ENCODE measurements around the gene PPM1B. TPM values are rescaled to one million over a fixed set of nuclear protein-coding genes. Genes with fewer than 3 reads are reported as not detected.

PPM1B gene
- total and polyA plus RNA-seq, 2 of the 13 experiments (the other 11 are each of a cell fraction or from before 2014, with no cell fraction given), result 24.4 to 25.0 TPM

DNA sequence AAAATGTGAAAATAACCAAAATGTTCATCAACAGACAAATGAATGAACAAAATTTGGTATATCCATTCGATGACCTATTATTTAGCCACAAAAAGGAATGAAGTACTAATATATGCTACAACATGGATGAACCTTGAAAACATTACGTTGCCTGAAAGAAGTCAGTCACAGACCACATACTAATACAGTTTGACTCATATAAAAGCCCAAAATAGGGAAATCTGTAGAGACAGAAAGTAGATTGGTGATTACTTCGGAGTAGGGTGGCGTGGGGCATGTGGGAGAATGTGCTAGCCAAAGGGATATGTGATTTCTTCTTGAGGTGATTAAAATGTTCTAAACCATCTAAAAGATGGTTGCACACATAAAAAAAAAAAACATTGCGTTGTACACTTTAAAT, 44.2 kb upstream of the PPM1B start (continued):
- TF ChIP-seq SETDB1 (CRISPR knock-in tag; IDR thresholded peaks at IDR 0.05; ENCODE audit: borderline replicate concordance) (no peak), PHF20 (CRISPR knock-in tag; IDR thresholded peaks at IDR 0.05) (no peak), POLR2G (IDR thresholded peaks at IDR 0.05; ENCODE audit: low read depth, low read length) (no peak), ZFYVE20 (CRISPR knock-in tag; IDR thresholded peaks at IDR 0.05; ENCODE audit: borderline replicate concordance, low read depth) (no peak)
- TF ChIP-seq, protein P1, sequence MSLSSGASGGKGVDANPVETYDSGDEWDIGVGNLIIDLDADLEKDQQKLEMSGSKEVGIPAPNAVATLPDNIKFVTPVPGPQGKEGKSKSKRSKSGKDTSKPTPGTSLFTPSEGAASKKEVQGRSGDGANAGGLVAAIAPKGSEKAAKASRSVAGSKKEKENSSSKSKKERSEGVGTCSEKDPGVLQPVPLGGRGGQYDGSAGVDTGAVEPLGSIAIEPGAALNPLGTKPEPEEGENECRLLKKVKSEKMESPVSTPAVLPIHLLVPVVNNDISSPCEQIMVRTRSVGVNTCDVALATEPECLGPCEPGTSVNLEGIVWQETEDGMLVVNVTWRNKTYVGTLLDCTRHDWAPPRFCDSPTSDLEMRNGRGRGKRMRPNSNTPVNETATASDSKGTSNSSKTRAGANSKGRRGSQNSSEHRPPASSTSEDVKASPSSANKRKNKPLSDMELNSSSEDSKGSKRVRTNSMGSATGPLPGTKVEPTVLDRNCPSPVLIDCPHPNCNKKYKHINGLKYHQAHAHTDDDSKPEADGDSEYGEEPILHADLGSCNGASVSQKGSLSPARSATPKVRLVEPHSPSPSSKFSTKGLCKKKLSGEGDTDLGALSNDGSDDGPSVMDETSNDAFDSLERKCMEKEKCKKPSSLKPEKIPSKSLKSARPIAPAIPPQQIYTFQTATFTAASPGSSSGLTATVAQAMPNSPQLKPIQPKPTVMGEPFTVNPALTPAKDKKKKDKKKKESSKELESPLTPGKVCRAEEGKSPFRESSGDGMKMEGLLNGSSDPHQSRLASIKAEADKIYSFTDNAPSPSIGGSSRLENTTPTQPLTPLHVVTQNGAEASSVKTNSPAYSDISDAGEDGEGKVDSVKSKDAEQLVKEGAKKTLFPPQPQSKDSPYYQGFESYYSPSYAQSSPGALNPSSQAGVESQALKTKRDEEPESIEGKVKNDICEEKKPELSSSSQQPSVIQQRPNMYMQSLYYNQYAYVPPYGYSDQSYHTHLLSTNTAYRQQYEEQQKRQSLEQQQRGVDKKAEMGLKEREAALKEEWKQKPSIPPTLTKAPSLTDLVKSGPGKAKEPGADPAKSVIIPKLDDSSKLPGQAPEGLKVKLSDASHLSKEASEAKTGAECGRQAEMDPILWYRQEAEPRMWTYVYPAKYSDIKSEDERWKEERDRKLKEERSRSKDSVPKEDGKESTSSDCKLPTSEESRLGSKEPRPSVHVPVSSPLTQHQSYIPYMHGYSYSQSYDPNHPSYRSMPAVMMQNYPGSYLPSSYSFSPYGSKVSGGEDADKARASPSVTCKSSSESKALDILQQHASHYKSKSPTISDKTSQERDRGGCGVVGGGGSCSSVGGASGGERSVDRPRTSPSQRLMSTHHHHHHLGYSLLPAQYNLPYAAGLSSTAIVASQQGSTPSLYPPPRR (CRISPR knock-in tag; IDR thresholded peaks at IDR 0.05; ENCODE audit: borderline replicate concordance), result no peak

DNA sequence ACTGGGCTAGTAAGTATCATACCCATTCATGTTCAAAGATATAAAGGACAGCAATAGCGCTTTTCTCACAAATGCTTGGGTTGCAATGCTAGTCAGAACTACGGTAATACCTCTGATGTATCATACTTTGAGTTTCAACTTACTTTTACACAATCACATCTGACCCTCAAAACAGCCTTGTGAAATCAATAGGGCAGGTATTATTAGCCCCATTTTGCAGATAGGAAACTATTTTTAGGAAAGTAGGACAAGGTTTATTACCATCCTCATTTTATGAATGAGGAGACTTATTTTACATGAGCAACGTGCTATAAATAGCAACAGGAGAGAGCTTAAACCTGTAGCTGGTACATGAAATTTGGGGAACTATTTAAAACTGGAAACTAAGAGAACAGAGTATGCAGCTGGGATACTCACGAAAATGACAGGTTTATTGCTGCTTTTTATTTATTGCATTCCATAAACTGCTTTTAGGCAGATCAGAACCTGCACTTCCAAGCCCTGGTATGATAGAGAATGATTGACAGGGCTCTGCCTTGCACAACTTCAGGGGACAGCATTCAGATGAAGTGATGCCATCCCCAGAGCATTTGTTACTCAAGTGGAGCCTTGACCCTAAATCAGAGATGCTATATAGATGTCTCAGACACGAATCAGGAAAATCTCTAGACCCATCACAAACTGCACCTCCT, 42.4 kb upstream of the PPM1B start:
- no peak overlapping the region for H3K27ac ChIP-seq (ENCODE audit: extremely low read length, insufficient read depth, low read length)
- no peaks in the 10 kb centered on the region for H3K4me1 ChIP-seq (ENCODE audit: insufficient read depth, low read length)
- in situ Hi-C loops (cut with HindIII; ENCODE audit: extremely low pct_ligation_motif_present, low pct_unique_long_range_greater_than_20kb) (no loop called here), intact Hi-C loops (cut with micrococcal nuclease; ENCODE audit: unreplicated experiment) (no loop called here)
- BruUV-seq (replicated peaks), result no TSS peak
- no peak overlapping the region for H3K4me3 ChIP-seq (replicated peaks in 1 of 3; ENCODE audit: insufficient read depth in 1 of 3, low read depth in 2 of 3, low read length in 3 of 3)
- no peak for FAIRE-seq
- H3K9ac ChIP-seq (ENCODE audit: insufficient read depth, low read depth, low read length), result no peak overlapping the region
- no peaks in the 10 kb centered on the region for H3K9me3 ChIP-seq (ENCODE audit: low read length)
- H3K4me2 ChIP-seq (ENCODE audit: low read depth, low read length), result no peak overlapping the region
- ChIA-PET POLR2A (no interaction called here), CTCF (ENCODE audit: low intra/inter-chr PET ratio, low total read pairs) (no interaction called here)
- no peaks in the 10 kb centered on the region for H3K27me3 ChIP-seq (ENCODE audit: control insufficient read depth in 1 of 2, insufficient read depth in 2 of 2, low read length in 2 of 2)
- no peaks in the 10 kb centered on the region for H4K20me1 ChIP-seq (ENCODE audit: insufficient read depth, low read length)
- no peaks in the 10 kb centered on the region for H3K79me2 ChIP-seq (ENCODE audit: insufficient read depth, low read length)
- TF ChIP-seq TOPORS (CRISPR knock-in tag; IDR thresholded peaks at IDR 0.05) (no peak), CEBPB (IDR thresholded peaks at IDR 0.05; ENCODE audit: borderline replicate concordance, low read depth, low read length) (peak; percentile 86)
- TF ChIP-seq, protein P2, sequence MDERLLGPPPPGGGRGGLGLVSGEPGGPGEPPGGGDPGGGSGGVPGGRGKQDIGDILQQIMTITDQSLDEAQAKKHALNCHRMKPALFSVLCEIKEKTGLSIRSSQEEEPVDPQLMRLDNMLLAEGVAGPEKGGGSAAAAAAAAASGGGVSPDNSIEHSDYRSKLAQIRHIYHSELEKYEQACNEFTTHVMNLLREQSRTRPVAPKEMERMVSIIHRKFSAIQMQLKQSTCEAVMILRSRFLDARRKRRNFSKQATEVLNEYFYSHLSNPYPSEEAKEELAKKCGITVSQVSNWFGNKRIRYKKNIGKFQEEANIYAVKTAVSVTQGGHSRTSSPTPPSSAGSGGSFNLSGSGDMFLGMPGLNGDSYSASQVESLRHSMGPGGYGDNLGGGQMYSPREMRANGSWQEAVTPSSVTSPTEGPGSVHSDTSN (CRISPR knock-in tag; IDR thresholded peaks at IDR 0.05), result peak; percentile 79
- no peaks in the 10 kb centered on the region for H3K36me3 ChIP-seq (replicated peaks in 1 of 2; ENCODE audit: control insufficient read depth in 1 of 2, insufficient read depth in 2 of 2, low read length in 2 of 2)
- DNase-seq (ENCODE audit: low spot score), result no peak
- ATAC-seq, result peak; percentile 38; the same call in 1 of the 3 replicates
- 41% methylated on average over 5 of the region's 5 CpGs for WGBS (ENCODE audit: low lambda C conversion rate)
- no peak overlapping the region for H2AFZ ChIP-seq (ENCODE audit: low read length)
